HG03571 (cell line): ENCODE data around the gene GRIP2.

Experiments used
- ATAC-seq: cut with Tn5 transposase; IDR thresholded peaks from one replicate; pipeline ENCODE4 v1.9.1; 2021; ENCODE audit not compliant: unreplicated experiment

Gene GRIP2

GRCh38 chr3:14440531-14441239 is 99.5 kb downstream of the GRIP2 start:
- no peak for ATAC-seq

GRCh38 chr3:14440168-14440518 is 100.0 kb downstream of the GRIP2 start:
- no peak for ATAC-seq

- ATAC-seq = no peak
Measured at GRCh38 chr3:14439501-14440167, 100.5 kb downstream of the GRIP2 start.
